H1 (cell line): ENCODE data around the gene RIN2. TPM values are rescaled to one million over a fixed set of nuclear protein-coding genes. Genes with fewer than 3 reads are reported as not detected.

Experiments
- CTCF ChIA-PET: fragments of 300-600 bp; sonication (Branson Sonifier 250); formaldehyde crosslinking; loops from one replicate; lab custom pipeline; 2021; ENCODE audit not compliant: partially characterized antibody; lab: Charles Lee
- POLR2A ChIA-PET: fragments of 300-600 bp; sonication (Branson Sonifier 250); formaldehyde crosslinking; loops from one replicate; lab custom pipeline; 2021; ENCODE audit warnings: inconsistent platforms; ENCODE audit not compliant: partially characterized antibody; lab: Charles Lee
- DNase-seq, 2 experiments: peaks; one replicate each; pipeline versions ENCODE4 v3.0.0 to v3.0.0-alpha.2; 2010 to 2022; ENCODE audit warnings: low spot score in 2 of 2, low read depth in 1 of 2, mixed read lengths in 1 of 2
- FAIRE-seq: peaks from 2 replicates; lab custom pipeline; 2011; peaks lifted over from hg19 to GRCh38; lab: Jason Lieb, UNC
- H2AFZ ChIP-seq: 2 replicates; pipeline ENCODE4 v1.8.1; 2012; ENCODE audit warnings: low read length, inconsistent platforms
- H2AK5ac ChIP-seq: 2 replicates; pipeline ENCODE4 v1.6.1; 2013; ENCODE audit warnings: low read depth, low read length
- H2BK120ac ChIP-seq: replicated peaks from 2 replicates; pipeline ENCODE3; 2013; ENCODE audit warnings: low read depth, low read length, inconsistent platforms
- H2BK12ac ChIP-seq: 2 replicates; pipeline ENCODE4 v1.6.1; 2013; ENCODE audit warnings: low read depth, low read length
- H2BK15ac ChIP-seq: 2 replicates; pipeline ENCODE4 v1.6.1; 2013; ENCODE audit warnings: low read length
- H2BK20ac ChIP-seq: 2 replicates; pipeline ENCODE4 v1.6.1; 2013; ENCODE audit warnings: low read length
- H2BK5ac ChIP-seq: 2 replicates; pipeline ENCODE4 v1.6.1; 2013; ENCODE audit warnings: low read depth, low read length
- H3K14ac ChIP-seq: 2 replicates; pipeline ENCODE4 v1.6.1; 2013; ENCODE audit warnings: inconsistent platforms; ENCODE audit not compliant: insufficient read length
- H3K18ac ChIP-seq: 2 replicates; pipeline ENCODE4 v1.6.1; 2013; ENCODE audit warnings: low read length; ENCODE audit errors: extremely low read depth
- H3K23ac ChIP-seq: 2 replicates; pipeline ENCODE4 v1.6.1; 2013; ENCODE audit warnings: inconsistent platforms; ENCODE audit not compliant: insufficient read length
- H3K23me2 ChIP-seq: 2 replicates; pipeline ENCODE4 v1.6.1; 2013; ENCODE audit warnings: low read depth, low read length
- H3K27ac ChIP-seq: 2 replicates; pipeline ENCODE4 v1.6.1; 2011; ENCODE audit warnings: low read depth, low read length, inconsistent platforms
- H3K27me3 ChIP-seq, 4 experiments: replicated peaks in 1 of 4; 1 replicate in 1 of 4; 2 replicates in 3 of 4; pipeline versions ENCODE4 v1.6.1 to v1.8.1; 2011 to 2013; ENCODE audit warnings: low read length in 3 of 4, mild to moderate bottlenecking in 3 of 4, inconsistent platforms in 2 of 4, mixed read lengths in 2 of 4, moderate library complexity in 1 of 4; ENCODE audit not compliant: control insufficient read depth in 3 of 4, insufficient read depth in 3 of 4; ENCODE audit errors: extremely low read depth in 1 of 4
- H3K36me3 ChIP-seq, 4 experiments: 2 replicates each; pipeline versions ENCODE4 v1.6.1 to v1.8.1; 2011 to 2013; ENCODE audit warnings: mild to moderate bottlenecking in 4 of 4, low read length in 3 of 4, moderate library complexity in 2 of 4, control low read depth in 1 of 4, inconsistent platforms in 1 of 4; ENCODE audit not compliant: insufficient read depth in 4 of 4, control insufficient read depth in 2 of 4
- H3K4ac ChIP-seq: replicated peaks from 2 replicates; pipeline ENCODE3; 2013; ENCODE audit warnings: low read length, low read depth, mixed read lengths, inconsistent platforms; ENCODE audit not compliant: insufficient read length
- H3K4me1 ChIP-seq, 4 experiments: replicated peaks in 1 of 4; 1 replicate in 1 of 4; 2 replicates in 3 of 4; pipeline versions ENCODE4 v1.6.1 to v1.8.1; 2011 to 2013; ENCODE audit warnings: low read length in 3 of 4, inconsistent platforms in 2 of 4, mixed read lengths in 1 of 4; ENCODE audit not compliant: insufficient read depth in 4 of 4, control insufficient read depth in 3 of 4
- H3K4me2 ChIP-seq, 2 experiments: 2 replicates each; pipeline versions ENCODE4 v1.6.1 to v1.8.1; 2011 to 2013; ENCODE audit warnings: low read depth in 2 of 2, low read length in 2 of 2, control low read depth in 1 of 2, inconsistent platforms in 1 of 2, mild to moderate bottlenecking in 1 of 2; ENCODE audit not compliant: insufficient read depth in 1 of 2
- H3K4me3 ChIP-seq, 4 experiments: fragments of 200-600, 300-600 bp in 1 of 4; sonication (generic), shearing (Covaris generic), sonication (Bioruptor Twin) in 1 of 4; 2 replicates each; pipeline versions ENCODE4 v1.5.1 to v1.8.1; 2011 to 2016; ENCODE audit warnings: low read length in 4 of 4, low read depth in 3 of 4, control low read depth in 2 of 4, inconsistent platforms in 2 of 4, mild to moderate bottlenecking in 2 of 4, mixed read lengths in 1 of 4, moderate library complexity in 1 of 4; ENCODE audit not compliant: insufficient read depth in 2 of 4; ENCODE audit errors: extremely low read depth in 1 of 4
- H3K56ac ChIP-seq: replicated peaks from 2 replicates; pipeline ENCODE3; 2013; ENCODE audit warnings: low read depth, mild to moderate bottlenecking, mixed read lengths, low read length, inconsistent platforms; ENCODE audit not compliant: insufficient read length
- H3K79me1 ChIP-seq: 2 replicates; pipeline ENCODE4 v1.6.1; 2013; ENCODE audit warnings: low read depth, low read length, control low read depth
- H3K79me2 ChIP-seq, 2 experiments: 2 replicates each; pipeline versions ENCODE4 v1.6.1 to v1.8.1; 2012 to 2013; ENCODE audit warnings: low read length in 2 of 2, mild to moderate bottlenecking in 2 of 2, inconsistent platforms in 1 of 2; ENCODE audit not compliant: insufficient read depth in 2 of 2, control insufficient read depth in 1 of 2
- H3K9ac ChIP-seq, 4 experiments: replicated peaks in 1 of 4; 1 replicate in 1 of 4; 2 replicates in 3 of 4; pipeline versions ENCODE4 v1.6.1 to v1.8.1; 2011 to 2013; ENCODE audit warnings: low read depth in 3 of 4, low read length in 3 of 4, control low read depth in 2 of 4, mild to moderate bottlenecking in 2 of 4, moderate library complexity in 2 of 4, inconsistent platforms in 1 of 4; ENCODE audit errors: extremely low read depth in 1 of 4
- H3K9me3 ChIP-seq, 2 experiments: 2 replicates each; pipeline versions ENCODE4 v1.6.1 to v1.8.1; 2012 to 2013; ENCODE audit warnings: mild to moderate bottlenecking in 2 of 2, moderate library complexity in 2 of 2, control low read depth in 1 of 2, inconsistent platforms in 1 of 2, low read depth in 1 of 2, low read length in 1 of 2, mixed read lengths in 1 of 2; ENCODE audit not compliant: insufficient read depth in 2 of 2
- H4K20me1 ChIP-seq, 2 experiments: replicated peaks in 1 of 2; 2 replicates each; pipeline versions ENCODE3 to v1.8.1; 2011 to 2013; ENCODE audit warnings: inconsistent platforms in 2 of 2, low read length in 2 of 2, mild to moderate bottlenecking in 1 of 2; ENCODE audit not compliant: insufficient read depth in 2 of 2, control insufficient read depth in 1 of 2
- H4K5ac ChIP-seq: 2 replicates; pipeline ENCODE4 v1.6.1; 2013; ENCODE audit warnings: low read length, low read depth, mixed read lengths, inconsistent platforms; ENCODE audit not compliant: insufficient read length
- H4K8ac ChIP-seq: 2 replicates; pipeline ENCODE4 v1.8.0; 2013; ENCODE audit warnings: mild to moderate bottlenecking, moderate library complexity, low read length, inconsistent platforms; ENCODE audit not compliant: insufficient read depth; ENCODE audit errors: extremely low read depth
- H4K91ac ChIP-seq: replicated peaks from 2 replicates; pipeline ENCODE3; 2013; ENCODE audit warnings: low read length, mixed read lengths, inconsistent platforms; ENCODE audit not compliant: insufficient read length
- BCL11A ChIP-seq, 2 experiments: IDR thresholded peaks; one replicate each; pipeline ENCODE4 v1.6.1; 2011; ENCODE audit warnings: low read depth in 2 of 2, low read length in 2 of 2, mild to moderate bottlenecking in 2 of 2
- CBX8 ChIP-seq: fragments of 300-800, 300-1000 bp; sonication (generic); IDR thresholded peaks from 2 replicates; pipeline ENCODE4 v1.7.1; 2016; ENCODE audit warnings: low read depth, low read length, borderline replicate concordance
- EGR1 ChIP-seq: IDR thresholded peaks from 2 replicates; pipeline ENCODE4 v1.6.1; 2011; ENCODE audit warnings: low read depth, low read length, borderline replicate concordance
- FOSL1 ChIP-seq: IDR thresholded peaks from 2 replicates; pipeline ENCODE4 v1.6.1; 2011; ENCODE audit warnings: mild to moderate bottlenecking, low read depth, low read length, moderate library complexity; ENCODE audit not compliant: insufficient read depth
- KDM1A ChIP-seq: fragments of 200-600, 300-600 bp; sonication (generic); IDR thresholded peaks from 2 replicates; pipeline ENCODE4 v1.7.1; 2016; ENCODE audit warnings: mild to moderate bottlenecking, low read length, borderline replicate concordance
- RXRA ChIP-seq: IDR thresholded peaks from 2 replicates; pipeline ENCODE4 v1.6.1; 2011; ENCODE audit warnings: low read depth, mild to moderate bottlenecking, low read length, moderate library complexity; ENCODE audit not compliant: insufficient read depth
- SIN3A ChIP-seq, 2 experiments: IDR thresholded peaks in 1 of 2; conservative IDR thresholded peaks in 1 of 2; 2 replicates each; pipeline ENCODE4 v1.6.1; 2011 to 2012; ENCODE audit warnings: low read length in 2 of 2, improper control_type of control experiment in 1 of 2, low read depth in 1 of 2, mild to moderate bottlenecking in 1 of 2
- SIX5 ChIP-seq: IDR thresholded peaks from 2 replicates; pipeline ENCODE4 v1.6.1; 2011; ENCODE audit warnings: mild to moderate bottlenecking, low read depth, low read length
- SP2 ChIP-seq: IDR thresholded peaks from 2 replicates; pipeline ENCODE4 v1.6.1; 2012; ENCODE audit warnings: mild to moderate bottlenecking, low read length, inconsistent platforms
- WGBS, 2 experiments: shearing (Covaris generic) in 1 of 2; methylation state at CpG; one replicate each; pipeline versions ENCODE4 v1.1.6 to v1.1.7; 2013 to 2015; ENCODE audit warnings: low lambda C conversion rate in 2 of 2, mixed read lengths in 2 of 2, inconsistent platforms in 1 of 2, low coverage in 1 of 2, missing lambda C conversion rate in 1 of 2; ENCODE audit not compliant: insufficient replicate concordance in 2 of 2, insufficient coverage in 1 of 2, insufficient read length in 1 of 2; ENCODE audit errors: extremely low coverage in 1 of 2, missing lambda C conversion rate in 1 of 2; 5-methylcytosine and 5-hydroxymethylcytosine counted together
- polyA plus RNA-seq, 7 experiments: library from polyadenylated mRNA; depleted of rRNA in 3 of 7; stranded (reverse) in 5 of 7; unstranded in 2 of 7; fragments of >200 nt in 5 of 7; fragments of 200-250 nt in 2 of 7; gene quantifications; 1 replicate in 5 of 7; 2 replicates in 1 of 7; 4 replicates in 1 of 7; pipeline versions ENCODE4 v1.2.1 to v1.2.3, GENCODE V29; 2011 to 2013; ENCODE audit warnings: missing spikeins in 2 of 7, mixed read lengths in 2 of 7
- total RNA-seq: library from RNA; stranded (reverse); fragmentation: NEBNext Ultra II Directional; extraction: Animal tissue kit (Norgen Biotek cat#: 25700); gene quantifications from 2 replicates; pipeline ENCODE4 v1.2.1, GENCODE V29; 2021
- TF ChIP-seq, protein P1 (sequence below), 3 experiments: IDR thresholded peaks; 1 replicate in 2 of 3; 2 replicates in 1 of 3; pipeline versions ENCODE4 v1.5.1 to v1.6.1; 2011; ENCODE audit warnings: low read length in 3 of 3, mild to moderate bottlenecking in 3 of 3, inconsistent platforms in 2 of 3, low read depth in 1 of 3, moderate library complexity in 1 of 3; ENCODE audit not compliant: insufficient read depth in 1 of 3; ENCODE audit errors: control extremely low read depth in 1 of 3

The RIN2 gene
- total and polyA plus RNA-seq, 2 of the 8 experiments (the other 6 are each of a cell fraction or from before 2014, with no cell fraction given): 0.20 to 1.3 TPM

DNA sequence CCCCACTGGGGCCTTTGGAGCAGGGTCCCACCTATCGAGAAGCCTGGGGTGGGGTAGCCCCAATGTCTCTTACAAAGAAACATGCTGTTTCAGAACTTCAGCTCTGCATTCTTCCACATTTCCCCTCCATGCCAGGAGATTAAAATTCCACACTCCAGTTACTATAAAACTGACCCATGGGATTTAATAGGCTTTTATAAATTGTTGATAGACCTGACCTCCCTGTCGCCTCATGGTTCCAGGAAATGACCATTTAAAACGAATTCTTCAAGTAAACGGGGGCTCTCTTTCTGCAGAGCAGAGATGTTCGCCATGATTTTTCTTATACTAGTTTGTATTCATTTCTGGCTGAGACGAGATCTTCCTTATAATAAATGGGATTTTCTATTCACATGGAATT is 19.3 kb downstream of the RIN2 start:
- Histone ChIP-seq H3K23ac (no peak overlapping the region), H3K4me1 (peaks cover 0 to 9% (median 0%) of the 10 kb centered on the region in 4 experiments; a peak in 3 of 7 replicates), H3K79me1 (no peaks in the 10 kb centered on the region), H3K56ac (no peak overlapping the region), H2AK5ac (no peak overlapping the region), H4K20me1 (no peaks in the 10 kb centered on the region), H3K36me3 (no peaks in the 10 kb centered on the region), H2BK20ac (no peak overlapping the region), H3K27ac (no peak overlapping the region), H3K4ac (no peak overlapping the region), H3K4me2 (no peak overlapping the region), H2BK12ac (no peak overlapping the region), H3K27me3 (no peaks in the 10 kb centered on the region), H2BK120ac (no peak overlapping the region), H2BK15ac (no peak overlapping the region), H4K91ac (no peak overlapping the region), H3K23me2 (no peaks in the 10 kb centered on the region), H4K8ac (no peak overlapping the region), H3K79me2 (no peaks in the 10 kb centered on the region), H3K18ac (no peak overlapping the region), H2BK5ac (no peak overlapping the region), H2AFZ (no peak overlapping the region), H3K4me3 (no peak overlapping the region), H3K9ac (no peak overlapping the region), H3K9me3 (no peaks in the 10 kb centered on the region), H4K5ac (no peak overlapping the region), H3K14ac (no peak overlapping the region)
- CTCF ChIA-PET: no interaction called here
- TF ChIP-seq SIX5 (no peak), CBX8 (no peak), EGR1 (no peak), SP2 (no peak), SIN3A (conservative IDR thresholded peaks at IDR 0.05 in 1 of 2, IDR thresholded peaks at IDR 0.05 in 1 of 2; ENCODE audit: low read depth in 1 of 2, low read length in 2 of 2) (no peak), KDM1A (no peak), BCL11A (IDR thresholded peaks at IDR 0.05; ENCODE audit: low read depth in 2 of 2, low read length in 2 of 2) (no peak), FOSL1 (no peak), RXRA (no peak)
- TF ChIP-seq, protein P1, sequence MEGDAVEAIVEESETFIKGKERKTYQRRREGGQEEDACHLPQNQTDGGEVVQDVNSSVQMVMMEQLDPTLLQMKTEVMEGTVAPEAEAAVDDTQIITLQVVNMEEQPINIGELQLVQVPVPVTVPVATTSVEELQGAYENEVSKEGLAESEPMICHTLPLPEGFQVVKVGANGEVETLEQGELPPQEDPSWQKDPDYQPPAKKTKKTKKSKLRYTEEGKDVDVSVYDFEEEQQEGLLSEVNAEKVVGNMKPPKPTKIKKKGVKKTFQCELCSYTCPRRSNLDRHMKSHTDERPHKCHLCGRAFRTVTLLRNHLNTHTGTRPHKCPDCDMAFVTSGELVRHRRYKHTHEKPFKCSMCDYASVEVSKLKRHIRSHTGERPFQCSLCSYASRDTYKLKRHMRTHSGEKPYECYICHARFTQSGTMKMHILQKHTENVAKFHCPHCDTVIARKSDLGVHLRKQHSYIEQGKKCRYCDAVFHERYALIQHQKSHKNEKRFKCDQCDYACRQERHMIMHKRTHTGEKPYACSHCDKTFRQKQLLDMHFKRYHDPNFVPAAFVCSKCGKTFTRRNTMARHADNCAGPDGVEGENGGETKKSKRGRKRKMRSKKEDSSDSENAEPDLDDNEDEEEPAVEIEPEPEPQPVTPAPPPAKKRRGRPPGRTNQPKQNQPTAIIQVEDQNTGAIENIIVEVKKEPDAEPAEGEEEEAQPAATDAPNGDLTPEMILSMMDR (IDR thresholded peaks at IDR 0.05; ENCODE audit: control extremely low read depth in 1 of 3, insufficient read depth in 1 of 3, low read depth in 1 of 3, low read length in 3 of 3): no peak
- no peak for FAIRE-seq
- DNase-seq: no peak
- POLR2A ChIA-PET: no interaction called here
- WGBS, 2 experiments: 81% methylated on average over 6 of the region's 6 CpGs; no CpG with 5 or more reads in 1 of the 2 experiments
